GM10847 (cell line): ENCODE measurements around the gene RAD51B.

Experiments used
- POLR2A ChIP-seq: IDR thresholded peaks from 2 replicates; pipeline ENCODE4 v1.6.1; 2011; ENCODE audit not compliant: insufficient read length; ENCODE audit errors: extremely low read depth

Gene RAD51B

DNA sequence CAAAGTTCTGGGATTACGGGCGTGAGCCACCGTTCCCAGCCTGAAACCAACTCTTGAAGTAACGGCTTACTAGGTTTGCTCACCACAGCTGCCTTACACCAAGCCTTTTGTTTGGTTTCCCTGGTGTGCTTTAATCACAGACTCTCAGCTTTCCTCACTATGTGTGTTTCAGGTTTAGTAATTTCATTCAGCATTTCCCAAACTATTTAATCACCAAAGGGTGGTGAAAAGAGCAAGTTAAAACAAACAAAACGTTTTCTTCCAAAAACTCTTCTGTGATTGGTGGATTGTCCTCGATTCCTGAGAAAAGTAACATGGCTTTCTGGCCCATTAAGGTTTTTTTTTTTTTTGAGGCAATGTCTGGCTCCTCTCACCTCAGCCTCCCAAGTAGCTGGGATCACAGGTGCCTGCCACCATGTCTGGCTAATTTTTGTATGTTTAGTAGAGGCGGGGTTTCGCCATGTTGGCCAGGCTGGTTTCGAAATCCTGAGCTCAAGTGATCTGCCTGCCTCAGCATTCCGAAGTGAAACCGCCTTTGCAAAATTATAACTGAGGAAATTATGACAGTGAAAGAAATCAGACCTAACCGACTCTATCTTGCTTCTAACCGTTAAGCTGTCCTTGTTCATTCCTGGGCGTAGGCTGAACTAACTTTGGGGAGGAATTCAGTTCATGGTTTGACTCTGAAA is 1.7 kb upstream of the RAD51B start:
- TF ChIP-seq POLR2A, result no peak

DNA sequence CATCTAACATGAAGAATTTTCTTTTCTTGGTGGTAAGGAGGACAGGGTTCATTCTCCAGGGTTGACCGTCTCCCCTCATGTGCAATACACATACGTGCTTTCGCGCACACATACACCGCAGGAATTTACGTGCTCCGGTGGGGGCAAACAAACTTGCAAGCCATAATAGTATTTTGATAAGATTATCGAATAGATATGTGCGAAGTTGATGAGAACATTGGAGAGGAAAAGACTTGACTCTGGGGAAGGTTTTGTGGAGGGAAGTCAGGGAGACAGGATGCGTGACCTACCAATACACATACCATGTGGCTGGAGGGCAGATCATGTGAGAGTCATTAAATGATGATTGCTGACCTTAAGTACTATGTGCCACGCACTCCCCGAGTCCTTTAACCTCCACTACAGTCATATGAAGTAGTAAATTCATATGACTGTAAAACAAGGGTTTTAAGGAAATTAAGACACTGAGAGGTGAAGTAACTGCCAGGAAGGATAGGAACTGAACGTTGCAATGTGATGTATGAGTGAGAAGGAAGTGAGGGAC is 921 bp downstream of the RAD51B start:
- TF ChIP-seq POLR2A, result no peak

DNA sequence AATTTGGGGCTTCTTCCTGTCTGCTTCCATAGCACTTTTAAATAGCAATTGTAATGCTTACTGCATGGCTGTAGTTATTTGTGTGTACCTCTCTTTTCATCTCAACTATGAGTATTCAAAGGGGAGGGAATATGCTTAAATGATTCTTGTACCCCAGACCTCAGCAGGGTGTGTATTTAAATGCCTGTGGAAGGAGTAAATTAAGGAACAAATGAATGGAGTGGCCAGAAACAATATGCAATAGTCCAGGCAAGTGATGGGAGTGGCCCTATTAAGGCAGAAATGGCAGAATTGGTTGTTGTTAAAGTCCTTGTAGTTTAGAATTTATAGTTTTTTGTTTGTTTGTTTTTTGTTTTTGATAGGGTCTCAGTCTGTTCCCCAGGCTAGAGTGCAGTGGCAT is 1.5 kb downstream of the RAD51B start:
- no peak for TF ChIP-seq POLR2A

DNA sequence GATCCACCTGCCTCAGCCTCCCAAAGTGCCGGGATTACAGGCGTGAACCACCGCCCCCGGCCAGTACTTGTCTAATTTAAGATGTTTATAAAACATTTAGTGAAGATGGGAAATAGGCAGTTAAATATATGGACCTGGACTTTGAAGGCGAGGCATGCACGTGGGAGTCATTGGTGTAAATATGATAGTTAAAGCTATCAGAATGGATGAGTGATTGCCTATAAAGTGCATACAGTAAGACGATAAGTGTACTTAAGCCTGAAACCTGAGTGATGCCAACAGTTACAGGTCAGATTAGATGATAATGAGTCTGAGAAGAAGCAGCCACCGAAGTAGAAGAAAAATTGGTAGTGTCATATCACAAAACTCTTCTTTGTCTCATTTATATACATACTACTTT is 11.5 kb downstream of the RAD51B start:
- no peak for TF ChIP-seq POLR2A

DNA sequence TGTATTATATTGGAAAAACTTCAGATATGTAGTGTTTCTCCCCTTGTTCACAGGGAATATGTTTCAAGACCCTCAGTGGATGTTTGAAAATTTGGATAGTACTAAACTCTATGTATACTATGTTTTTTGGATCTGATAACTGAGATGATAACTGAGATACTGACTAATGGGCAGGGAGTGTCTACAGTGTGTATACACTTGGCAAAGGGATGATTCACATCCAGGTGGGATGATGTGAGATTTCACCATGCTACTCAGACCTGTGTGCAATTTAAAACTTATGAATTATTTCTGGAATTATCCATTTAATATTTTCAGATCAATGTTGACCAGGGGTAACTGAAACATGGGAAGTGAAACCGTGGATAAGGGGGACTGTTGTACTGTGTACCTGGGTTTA is 13.8 kb downstream of the RAD51B start:
- TF ChIP-seq POLR2A, result no peak

DNA sequence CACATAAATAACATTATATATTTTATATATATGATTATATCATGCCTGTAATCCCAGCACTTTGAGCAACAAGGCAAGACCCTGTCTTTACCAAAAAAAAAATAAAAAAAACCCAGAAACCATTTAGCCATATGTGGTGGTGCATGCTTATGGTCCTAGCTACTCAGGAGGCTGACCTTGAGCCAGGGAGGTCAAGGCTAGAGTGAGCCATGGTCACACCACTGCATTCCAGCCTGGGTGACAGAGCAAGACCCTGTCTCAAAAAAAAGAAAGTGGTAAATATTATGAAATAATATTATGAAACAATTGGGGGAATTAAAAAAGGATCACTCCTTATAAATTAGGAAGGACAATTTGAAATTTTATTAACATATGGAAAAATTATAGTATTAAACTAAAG is 16.0 kb downstream of the RAD51B start:
- no peak for TF ChIP-seq POLR2A

DNA sequence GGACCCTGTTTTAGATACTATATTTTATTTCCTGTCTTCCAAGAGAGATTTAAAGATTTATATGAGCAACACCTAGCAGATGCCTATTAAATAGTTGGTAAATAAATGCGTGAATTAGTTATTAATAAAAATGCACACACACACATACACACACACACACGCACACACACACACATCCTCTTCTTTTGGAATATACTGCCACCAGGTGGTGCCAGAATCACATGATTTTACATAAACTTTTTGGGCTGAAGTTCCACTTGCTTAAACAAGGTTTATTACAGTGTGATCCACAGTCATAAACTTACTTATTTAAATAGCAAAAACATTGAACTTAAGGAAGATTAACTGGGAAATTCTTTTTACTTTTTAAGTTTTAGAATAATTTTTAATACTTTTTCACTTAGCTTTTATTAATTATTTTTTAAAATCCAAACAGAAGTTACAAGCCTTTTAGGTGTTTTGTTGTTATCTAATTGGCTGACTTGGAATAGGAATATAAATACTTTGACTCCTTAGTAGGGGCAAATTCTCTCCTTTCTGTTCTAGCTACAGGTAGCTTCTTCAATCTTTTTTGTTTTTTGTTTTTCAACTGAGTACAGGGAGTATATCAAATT is 17.5 kb downstream of the RAD51B start:
- TF ChIP-seq POLR2A, result no peak

DNA sequence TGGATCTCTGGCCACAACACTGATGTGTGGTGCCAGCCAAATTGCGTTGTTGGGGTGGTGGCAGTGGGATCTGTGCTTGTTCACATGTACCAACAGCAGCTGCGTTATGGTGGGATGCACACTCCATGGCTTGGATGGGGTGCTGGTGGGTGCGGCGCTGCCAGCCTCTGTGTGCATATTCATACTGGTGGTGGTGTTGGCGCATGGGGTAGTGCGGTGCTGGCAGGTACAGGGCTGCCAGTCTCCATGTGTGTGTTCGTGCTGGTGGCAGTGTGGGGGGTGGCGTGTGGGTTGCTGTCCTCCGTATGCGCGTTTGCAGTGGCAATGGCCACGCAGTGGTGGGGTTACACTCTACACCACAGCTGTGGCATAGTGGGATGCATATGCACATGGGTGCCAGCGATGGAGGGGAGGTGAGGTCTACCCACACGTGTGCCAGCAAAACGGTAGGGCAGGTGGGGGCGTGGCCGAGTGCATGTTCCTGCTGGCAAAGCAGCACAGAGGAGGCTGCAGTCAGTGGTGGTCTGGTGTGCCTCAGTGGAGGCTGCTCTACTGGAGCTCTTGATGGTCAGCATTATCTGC is 26.5 kb downstream of the RAD51B start:
- no peak for TF ChIP-seq POLR2A

DNA sequence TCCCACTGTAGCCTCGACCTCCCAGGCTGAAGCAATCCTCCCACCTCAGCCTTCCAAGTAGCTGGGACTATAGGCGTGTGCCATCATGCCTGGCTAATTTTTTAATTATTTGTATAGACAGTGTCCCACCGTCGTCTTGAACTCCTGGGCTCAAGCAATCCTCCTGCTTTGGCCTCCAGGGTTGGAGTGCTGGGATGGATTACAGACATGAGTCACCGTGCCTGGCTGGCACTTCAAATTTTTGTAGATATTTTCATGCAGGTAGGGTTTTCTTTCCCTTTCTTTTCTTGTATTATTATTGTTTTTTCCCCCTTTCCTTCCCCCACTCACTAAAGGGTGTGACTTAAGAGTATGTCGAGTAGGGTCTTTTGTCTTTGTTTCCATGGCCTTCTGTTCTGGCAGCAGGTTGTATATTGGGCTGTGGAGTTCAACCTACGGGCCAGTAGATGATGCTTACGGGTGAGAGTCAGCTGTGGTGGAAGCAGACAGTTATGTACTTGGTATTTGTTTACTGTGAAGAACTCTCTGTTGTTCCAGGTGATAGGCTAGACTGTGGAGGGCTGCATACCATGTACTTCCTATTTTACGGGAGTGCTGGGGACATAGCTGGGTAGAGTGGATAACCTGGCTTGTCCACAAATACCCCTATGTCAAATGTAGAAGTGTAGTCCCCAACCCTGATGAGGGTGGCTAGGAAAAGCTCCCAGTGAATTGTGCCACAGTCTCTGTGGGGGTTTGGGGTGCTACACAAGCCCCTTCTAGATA is 30.7 kb downstream of the RAD51B start:
- no peak for TF ChIP-seq POLR2A

DNA sequence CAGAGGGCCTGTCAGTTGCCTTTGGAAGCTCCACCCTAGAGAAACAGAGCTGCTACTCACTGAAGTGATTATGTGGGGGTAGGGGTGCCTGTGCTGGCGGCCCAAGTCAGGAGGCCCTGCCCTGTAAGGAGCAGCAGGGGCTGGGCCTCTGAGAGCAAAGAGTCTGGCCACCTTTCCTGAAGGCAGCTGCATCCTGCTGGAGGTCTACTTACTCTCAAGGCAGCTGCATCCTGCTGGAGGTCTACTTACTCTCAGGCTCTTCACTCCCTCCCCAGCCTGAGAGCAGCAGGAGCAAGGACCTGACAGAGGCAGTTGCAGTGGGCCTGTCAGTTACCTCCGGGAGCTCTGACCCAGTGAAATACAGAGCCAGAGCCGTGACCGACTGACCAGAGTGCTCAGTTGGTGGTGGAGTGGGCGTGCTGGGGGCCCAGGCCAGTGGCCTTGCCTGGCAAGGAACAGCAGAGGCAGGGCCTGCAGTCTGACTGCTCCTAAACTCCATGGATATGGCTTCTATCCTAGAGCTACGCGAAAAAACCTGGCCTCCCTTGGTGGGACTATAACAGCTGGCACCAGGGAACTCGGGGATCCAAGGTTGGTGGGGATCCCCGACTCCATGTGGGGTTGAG is 32.3 kb downstream of the RAD51B start:
- no peak for TF ChIP-seq POLR2A

DNA sequence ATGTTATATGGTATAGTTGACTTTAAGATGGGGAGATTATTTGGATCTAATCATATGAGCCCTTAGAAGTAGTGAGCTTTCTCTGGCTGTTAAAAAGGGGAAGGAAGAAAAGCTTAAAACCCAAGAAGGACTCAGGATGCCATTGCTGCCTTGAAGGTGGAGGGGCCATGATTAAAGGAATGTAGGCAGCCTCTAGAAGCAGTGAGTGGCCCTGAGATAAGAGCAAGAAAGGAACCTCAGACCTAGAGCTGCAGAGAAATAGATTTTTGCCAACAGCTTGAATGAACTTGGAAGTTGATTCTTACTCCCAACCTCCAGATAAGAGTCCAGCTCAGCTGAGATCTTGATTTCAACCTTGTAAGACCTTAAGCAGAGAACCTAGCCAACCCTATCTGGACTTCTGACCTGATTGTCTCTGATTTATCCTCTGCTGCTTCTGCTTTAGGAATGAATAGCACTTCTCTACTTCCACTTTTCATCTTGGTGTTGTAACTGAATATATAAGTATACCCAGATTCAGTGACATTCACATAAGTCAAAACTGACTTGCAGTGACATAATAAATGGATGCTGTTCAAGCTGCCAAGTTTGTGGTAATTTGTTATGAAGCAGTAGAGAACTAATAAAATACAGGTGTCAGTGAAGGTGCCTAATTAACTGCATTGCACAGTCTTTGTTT is 33.5 kb downstream of the RAD51B start:
- no peak for TF ChIP-seq POLR2A

DNA sequence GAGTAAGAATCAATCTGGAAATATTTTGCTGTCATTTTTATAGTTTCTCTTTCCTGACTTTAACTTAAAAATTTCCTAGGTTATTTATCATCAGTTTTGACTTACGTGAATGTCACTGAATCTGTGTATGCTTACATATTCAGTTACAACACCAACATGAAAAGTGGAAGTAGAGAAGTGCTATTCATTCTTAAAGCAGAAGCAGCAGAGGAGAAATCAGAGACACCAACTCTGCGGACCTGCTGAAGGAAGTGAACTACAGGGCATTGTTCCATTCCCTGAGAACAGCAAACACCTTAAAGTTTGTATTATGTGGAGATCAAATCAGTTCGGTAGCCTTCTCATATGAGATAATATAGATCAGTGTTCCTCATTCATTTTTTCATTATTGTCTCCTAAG is 34.1 kb downstream of the RAD51B start:
- no peak for TF ChIP-seq POLR2A

DNA sequence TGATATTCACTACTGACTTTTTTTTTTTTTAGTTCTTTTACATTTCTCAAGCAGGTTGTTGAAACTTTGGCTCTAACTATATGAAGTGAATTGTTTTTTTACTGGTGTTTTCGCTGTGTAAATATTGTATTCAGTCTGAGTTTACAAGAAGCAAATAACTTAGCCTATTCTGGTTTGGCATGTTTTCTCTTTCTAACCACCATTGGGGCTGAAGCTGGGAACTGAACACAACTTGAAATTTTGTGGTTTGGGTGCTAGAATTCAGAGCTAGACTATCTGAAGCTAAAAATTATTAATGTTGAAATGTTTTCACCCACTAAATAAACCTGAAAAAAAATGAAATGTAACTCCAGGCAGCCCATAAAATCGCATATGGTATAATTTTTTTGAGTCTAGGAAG is 37.2 kb downstream of the RAD51B start:
- TF ChIP-seq POLR2A, result no peak

DNA sequence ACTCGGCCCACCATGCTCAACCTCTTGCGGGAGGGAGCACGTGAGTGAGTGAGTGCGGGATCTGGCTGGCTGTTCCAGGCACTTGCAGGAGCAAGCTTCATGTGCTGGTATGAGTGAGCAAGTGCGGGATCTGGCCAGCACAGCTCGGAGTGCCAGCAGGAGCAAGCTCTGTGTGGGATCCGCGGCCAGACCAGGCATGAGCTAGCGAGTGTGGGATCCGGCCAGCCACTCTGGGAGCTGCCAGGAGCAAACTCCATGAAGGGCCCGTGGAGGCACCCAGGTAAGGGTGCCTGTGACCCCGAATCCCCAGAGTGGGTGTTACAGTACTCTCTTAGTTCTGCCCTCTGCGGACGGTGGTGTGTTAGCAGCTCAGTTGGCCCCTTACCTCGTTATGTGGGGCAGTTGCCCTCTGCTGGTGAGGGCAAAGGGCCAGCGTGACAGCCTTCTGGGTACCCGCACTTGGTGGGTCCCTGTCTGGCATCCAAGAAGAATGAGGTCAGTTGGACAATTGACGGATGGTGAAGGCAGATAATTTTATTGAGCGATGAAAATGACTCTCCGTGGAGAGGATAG is 38.3 kb downstream of the RAD51B start:
- TF ChIP-seq POLR2A, result no peak
